SH-SY5Y (cell line): Measurements from ENCODE around the gene MORF4L2.
A peak's percentile ranks its signal among the peaks of the same experiment; 100 is the strongest.

Experiments
- GATA2 ChIP-seq: IDR thresholded peaks from 2 replicates; pipeline ENCODE4 v1.6.1; 2011; ENCODE audit warnings: mild to moderate bottlenecking, low read depth, low read length
- GATA3 ChIP-seq: IDR thresholded peaks from 2 replicates; pipeline ENCODE4 v1.6.1; 2011; ENCODE audit warnings: low read depth, mild to moderate bottlenecking, low read length, moderate library complexity

MORF4L2 gene

GRCh38 chrX:103656617-103657016 is 29.9 kb downstream of the MORF4L2 start:
- no peak for TF ChIP-seq GATA2
- TF ChIP-seq GATA3, result no peak

- TF ChIP-seq GATA2 (no peak), GATA3 (no peak)
These were observed 35.2 kb downstream of the MORF4L2 start for GRCh38 chrX:103651151-103651773.

- TF ChIP-seq GATA3 (peak; percentile 55), GATA2 (no peak)
These were observed 38.9 kb downstream of the MORF4L2 start for GRCh38 chrX:103647630-103648029.

- TF ChIP-seq GATA2, result no peak
- no peak for TF ChIP-seq GATA3
These were observed 42.4 kb downstream of the MORF4L2 start for GRCh38 chrX:103644125-103644524.

GRCh38 chrX:103640401-103641155 is 45.9 kb downstream of the MORF4L2 start:
- TF ChIP-seq GATA3, result no peak
- no peak for TF ChIP-seq GATA2

- TF ChIP-seq GATA2 (no peak), GATA3 (no peak)
These were observed 48.7 kb downstream of the MORF4L2 start for GRCh38 chrX:103637604-103638338.

GRCh38 chrX:103635436-103635835 is 51.1 kb downstream of the MORF4L2 start:
- no peak for TF ChIP-seq GATA3
- TF ChIP-seq GATA2, result no peak

GRCh38 chrX:103631145-103631544 is 55.4 kb downstream of the MORF4L2 start:
- no peak for TF ChIP-seq GATA3
- TF ChIP-seq GATA2, result no peak

GRCh38 chrX:103630171-103630511 is 56.4 kb downstream of the MORF4L2 start:
- TF ChIP-seq GATA2, result no peak
- TF ChIP-seq GATA3, result no peak

- TF ChIP-seq GATA2 (no peak), GATA3 (no peak)
These were observed 57.0 kb downstream of the MORF4L2 start for GRCh38 chrX:103629318-103630170.

- TF ChIP-seq GATA3 (no peak), GATA2 (no peak)
These were observed 57.8 kb downstream of the MORF4L2 start, which contains the start of gene TCEAL1 for GRCh38 chrX:103628386-103629317. Gene TCEAL1, plus strand, starts transcription at chrX:103628975. Its CDS starts 942 bp downstream, at chrX:103629917.

GRCh38 chrX:103626855-103627254 is 59.6 kb downstream of the MORF4L2 start:
- no peak for TF ChIP-seq GATA2
- no peak for TF ChIP-seq GATA3
